Activated CD8-positive, alpha-beta memory T cell treated with anti-CD3 and anti-CD28 coated beads for 48 hours (primary cell): ENCODE data around the gene APOM.
A peak's percentile ranks its signal among the peaks of the same experiment; 100 is the strongest.

Source experiments
- DNase-seq, 3 experiments: peaks; one replicate each; pipeline ENCODE4 v3.0.0-alpha.2; 2020; ENCODE audit warnings: low read depth in 2 of 3, low spot score in 2 of 3

Gene APOM

DNA sequence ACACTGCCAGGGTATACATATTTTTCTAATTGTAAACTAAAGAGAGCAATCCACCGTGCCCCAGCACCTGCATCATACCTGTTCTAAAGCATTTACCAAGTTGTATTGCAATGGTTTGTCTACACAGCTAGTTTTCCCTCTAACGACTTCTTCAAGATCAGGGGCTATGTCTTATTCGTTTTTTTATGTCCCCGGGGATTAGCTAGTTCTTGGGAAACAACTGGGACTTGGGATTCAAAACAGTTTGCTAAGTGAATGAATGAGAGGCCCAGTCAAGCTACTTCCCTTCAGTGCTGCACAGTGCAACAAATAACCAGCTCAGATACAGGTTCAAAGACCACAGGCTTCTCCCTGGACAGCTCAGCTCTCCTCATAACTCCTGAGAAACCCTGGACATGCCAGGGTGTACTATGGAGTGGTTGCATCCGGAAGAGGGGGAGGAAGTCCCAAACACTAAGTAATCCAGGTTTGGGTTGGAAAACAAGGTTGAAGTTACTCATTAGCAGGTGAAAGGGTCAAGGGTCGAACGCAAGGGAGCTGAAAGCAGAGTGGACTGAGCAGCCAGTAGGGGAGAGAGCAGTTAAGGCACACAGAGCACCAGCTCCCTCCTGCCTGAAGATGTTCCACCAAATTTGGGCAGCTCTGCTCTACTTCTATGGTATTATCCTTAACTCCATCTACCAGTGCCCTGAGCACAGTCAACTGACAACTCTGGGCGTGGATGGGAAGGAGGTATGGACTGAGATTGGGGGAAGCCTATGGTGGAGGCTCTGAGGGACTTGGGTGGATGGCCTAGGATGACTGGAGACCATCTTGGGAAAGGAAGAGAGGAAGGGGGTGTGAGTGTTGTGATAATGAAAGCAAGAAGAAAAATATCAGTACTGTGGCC, at the start of gene APOM:
Gene APOM (plus strand): TSS at position 546 of the 889 bp plus-strand sequence. CDS start 73 bp downstream, at position 619.
- DNase-seq = no peak

DNA sequence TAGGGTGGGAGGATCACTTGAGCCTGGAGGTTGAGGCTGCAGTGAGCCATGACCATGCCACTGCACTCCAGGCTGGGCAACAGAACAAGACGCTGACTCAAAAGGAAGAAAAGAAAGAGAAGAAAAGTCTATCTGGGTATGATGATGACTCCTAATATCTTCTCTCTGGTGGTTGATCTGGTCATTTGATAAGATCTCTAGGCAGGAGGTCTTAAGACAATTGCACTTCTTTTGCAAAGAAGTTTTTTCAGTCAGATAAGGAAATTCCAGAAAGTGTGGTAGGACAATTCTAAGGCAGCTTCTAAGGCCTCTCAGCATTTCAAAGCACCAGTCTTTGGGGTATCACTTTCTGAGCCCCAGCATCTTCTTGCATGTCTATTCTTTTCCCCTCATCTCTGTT, 48.4 kb upstream of the APOM start:
- DNase-seq = no peak

DNA sequence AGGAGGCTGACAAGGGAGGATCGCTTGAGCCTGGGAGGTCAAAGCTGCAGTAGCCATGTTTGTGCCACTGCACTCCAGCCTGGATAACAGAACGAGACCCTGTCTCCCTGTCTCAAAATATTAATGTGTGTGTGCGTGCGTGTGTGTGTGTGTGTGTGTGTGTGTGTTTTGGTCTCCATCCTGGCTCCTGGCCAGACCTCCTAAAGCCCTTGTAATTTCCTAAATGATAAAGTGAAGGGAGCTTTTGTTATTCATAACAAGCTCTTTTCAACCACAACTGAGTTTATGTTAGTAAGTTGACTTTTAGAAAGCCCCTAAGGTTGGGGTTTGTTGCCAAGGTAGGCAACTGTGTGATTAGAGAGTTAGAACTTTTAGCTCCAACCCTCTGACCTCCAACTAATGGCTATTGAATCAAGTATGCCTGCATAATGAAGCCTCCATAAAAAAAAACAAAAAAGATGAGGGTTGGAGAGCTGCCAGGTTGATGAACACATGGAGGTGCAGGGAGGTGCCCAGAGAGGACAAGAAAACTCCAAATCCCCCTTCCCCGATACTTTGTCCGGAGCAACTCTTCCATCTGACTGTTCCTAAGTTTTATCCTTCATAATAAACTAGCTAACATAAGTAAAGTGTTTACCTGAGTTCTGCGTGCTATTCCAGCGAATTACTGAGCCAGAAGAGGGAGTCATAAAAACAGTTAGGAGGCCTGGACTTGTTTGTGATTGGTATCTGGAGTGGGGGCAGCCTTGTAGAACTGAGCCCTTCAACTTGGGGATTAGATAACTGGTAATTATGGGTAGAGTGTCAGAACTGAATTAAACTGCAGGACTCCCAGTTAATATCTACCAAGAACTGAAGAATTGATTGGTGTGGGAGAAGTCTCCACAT, 45.9 kb upstream of the APOM start:
- DNase-seq = no peak

DNA sequence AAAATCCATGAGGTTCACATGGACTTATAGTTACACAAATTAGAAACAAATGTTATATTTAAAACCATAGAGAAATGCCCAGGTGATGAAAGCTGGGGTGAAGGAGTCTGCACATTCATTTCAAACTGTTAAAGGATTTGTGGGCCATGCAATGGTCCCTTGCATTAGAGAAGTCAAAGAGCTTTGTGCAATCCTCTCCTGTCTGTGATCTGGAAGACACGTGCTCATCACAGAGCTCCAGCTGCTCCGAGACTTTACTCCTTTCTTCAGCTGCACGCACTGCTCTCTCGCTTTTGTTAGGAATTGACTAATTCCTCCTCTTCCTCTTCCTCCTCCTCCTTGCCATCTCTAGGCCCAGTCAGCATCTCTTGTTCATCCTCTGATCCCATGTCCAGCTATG, 44.7 kb upstream of the APOM start:
- no peak for DNase-seq

DNA sequence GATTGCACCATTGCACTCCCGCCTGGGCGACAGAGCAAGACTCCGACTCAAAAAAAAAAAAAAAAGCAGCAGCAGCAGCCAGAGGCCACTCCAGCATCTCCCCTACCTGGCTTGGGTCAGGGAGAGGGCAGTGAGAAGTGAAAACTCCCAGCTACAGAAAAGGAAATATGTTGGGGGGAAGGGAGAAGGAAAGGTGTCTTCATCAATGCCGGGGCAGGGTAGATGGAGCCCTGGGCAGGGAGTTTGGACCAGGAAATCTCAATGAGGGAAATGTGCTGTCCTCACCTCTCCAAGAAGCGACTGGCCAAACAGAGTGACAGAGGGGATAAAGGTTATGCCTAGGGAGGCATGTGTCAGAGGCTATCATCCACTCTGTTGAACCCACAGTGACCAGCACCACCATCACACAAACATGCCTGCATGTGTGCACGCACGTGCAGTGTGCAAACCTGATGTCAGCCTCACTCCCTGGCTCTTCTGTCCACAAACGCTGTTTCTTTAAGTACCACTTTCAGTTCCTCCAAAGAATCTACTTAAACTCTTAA, 41.5 kb upstream of the APOM start:
- DNase-seq = no peak

DNA sequence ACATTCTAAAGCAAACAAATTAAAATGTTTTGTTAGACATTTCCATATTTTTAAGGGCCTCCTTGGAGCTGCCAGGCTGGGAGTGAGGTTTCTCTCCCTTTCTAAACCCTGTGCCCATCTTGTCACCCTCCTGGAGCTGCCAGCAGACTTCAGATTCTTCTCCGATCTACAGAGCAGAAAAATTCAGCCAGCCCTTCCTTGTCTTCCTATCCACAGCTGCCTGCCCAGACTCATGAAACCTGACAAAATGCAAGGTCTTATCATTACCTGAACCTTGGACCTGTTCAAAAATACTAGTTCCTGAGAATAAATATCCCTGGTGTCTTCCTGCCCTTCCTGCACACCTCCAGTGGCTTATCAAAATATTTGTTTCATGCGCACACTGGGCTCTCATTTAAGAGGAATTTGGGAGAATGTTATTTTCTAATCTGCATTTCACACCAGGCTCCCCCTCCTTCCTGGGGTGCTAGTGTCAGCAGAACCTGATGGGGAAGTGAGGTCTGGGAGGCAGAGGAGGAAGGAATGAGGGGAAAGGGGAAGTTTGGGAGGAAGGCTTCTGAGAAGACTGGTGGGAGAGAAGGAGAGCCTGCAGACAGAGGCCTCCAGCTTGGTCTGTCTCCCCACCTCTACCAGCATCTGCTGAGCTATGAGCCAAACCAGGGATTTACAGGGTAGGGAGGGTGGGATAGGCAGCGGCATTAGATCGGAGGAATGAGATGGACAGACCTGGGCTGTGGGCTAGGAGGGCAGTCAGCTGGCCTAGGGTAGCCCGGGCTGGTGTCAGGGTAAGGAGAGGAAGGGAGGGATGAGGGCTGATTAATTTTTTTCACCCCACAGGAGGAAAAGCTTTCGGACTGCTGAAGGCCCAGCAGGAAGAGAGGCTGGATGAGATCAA, 40.8 kb upstream of the APOM start, which contains the start of gene AIF1:
Gene AIF1 (plus strand): TSS at position 551 of the 895 bp plus-strand sequence. CDS start 96 bp downstream, at position 647.
- DNase-seq = no peak

DNA sequence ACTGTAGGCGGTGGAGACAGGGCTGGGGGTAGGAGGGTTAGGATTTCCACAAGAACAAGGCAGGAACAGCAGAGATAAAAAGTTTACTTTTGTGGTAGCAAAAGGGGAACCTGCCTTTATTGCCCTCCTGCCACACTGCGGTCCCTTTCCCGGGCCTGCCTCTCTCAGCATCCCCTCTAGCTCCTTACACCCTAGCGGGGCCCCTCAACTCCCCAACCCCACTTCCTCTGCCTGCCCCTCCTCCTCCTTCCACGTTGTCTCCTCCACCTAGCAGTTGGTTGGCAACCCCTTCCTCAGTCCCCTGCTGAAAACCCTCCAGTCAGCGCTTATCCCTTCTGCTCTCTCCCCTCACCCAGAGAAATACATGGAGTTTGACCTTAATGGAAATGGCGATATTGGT, 39.9 kb upstream of the APOM start:
- peak in 1 of 3 experiments; percentile 37 for DNase-seq

DNA sequence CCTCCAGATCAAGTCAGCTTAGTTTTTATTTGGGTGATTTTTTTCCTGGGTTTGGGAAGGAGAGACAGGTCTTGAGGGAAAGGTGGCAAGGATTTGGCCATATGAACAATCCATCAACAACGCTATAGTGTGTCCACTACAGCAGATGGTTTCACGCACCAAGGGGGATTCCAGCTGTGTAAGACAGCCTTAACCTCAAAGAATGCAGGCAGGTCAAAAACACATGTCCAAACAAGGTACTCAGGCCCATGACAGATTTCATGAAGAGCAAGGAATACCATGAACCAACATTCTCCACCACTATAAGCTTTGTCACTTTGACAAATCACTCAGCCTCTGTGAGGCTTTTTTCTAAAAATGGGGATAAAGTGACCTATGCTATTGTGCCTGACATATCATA, 38.7 kb upstream of the APOM start:
- DNase-seq = no peak

DNA sequence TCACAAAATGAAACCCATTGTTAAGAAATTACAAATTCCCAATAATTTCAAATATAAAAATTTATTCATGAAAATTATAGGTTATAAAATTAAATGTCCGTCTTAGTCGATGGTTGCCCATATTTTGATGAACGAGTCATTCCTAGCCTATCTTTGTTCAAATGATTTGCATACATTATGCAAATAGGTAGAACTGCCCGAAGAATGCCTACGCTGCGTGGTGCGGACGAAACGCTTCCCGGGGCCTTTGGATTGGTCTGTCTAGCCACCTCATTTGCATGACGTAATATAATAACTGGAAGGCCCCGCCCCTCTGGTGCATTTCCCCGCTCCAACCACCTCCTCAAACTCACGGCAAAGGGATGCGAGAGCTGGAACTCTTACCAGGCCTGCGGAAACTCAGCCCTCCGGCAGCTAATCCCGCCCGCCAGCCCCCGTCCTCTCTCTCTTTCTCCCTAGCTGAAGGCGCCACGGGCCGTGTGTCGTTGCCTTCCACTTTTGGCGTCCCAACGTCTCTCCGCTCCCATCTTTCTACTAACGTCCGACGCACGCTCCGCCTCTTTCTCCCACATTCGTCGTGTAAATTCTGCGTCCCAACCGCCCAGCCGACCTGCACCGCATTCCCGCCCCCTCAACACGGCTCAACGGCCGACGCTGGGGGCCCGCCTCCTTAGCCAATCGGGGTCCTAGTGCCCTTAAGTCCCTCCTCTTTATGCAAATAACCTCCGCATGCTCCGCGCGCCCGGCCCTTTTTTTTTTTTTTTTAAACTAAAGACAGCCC, 35.7 kb upstream of the APOM start:
- peak; percentile 81 to 95 (median 85) for DNase-seq

DNA sequence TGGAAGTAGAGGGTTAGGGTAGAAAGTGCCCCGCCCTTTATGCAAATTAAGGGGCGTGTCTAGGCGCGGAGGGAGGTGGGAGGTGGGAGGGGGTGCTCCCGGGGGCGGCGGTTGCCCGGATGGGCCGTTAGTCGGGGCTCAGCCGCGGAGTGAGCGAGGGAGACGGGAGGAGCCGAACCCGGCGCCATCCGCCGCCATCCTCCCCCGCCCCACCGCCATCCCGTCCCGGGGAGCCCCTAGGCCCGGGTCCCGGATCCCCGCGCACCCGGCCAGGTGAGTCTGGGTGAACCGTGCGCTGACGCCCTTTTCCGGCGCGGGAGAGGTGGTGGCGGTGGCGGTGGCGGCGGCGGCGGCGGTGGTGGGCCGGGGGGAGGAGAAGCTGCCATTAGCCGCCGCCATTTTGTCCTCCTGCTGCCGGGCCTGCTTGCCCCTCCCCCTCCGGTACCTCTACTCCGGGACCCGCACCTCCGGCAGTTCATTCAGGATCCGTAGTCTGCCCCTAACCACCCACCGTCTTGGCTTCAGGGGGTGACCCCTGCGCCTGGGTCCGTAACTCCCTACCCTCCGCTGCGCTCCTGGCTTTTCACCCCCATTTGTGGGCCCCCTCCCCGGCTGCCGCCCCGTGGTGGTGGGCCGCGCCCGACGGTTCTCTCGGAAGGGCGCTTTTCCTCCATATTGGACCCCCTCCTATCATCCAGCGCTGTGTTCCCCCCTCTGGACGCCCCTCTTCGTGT, 34.9 kb upstream of the APOM start, which contains the start of gene PRRC2A:
Gene PRRC2A (plus strand): TSS at position 130 of the 734 bp plus-strand sequence. CDS start 2,075 bp downstream, outside the sequence.
- DNase-seq = peak in 2 of 3 experiments; percentile 86 to 89

DNA sequence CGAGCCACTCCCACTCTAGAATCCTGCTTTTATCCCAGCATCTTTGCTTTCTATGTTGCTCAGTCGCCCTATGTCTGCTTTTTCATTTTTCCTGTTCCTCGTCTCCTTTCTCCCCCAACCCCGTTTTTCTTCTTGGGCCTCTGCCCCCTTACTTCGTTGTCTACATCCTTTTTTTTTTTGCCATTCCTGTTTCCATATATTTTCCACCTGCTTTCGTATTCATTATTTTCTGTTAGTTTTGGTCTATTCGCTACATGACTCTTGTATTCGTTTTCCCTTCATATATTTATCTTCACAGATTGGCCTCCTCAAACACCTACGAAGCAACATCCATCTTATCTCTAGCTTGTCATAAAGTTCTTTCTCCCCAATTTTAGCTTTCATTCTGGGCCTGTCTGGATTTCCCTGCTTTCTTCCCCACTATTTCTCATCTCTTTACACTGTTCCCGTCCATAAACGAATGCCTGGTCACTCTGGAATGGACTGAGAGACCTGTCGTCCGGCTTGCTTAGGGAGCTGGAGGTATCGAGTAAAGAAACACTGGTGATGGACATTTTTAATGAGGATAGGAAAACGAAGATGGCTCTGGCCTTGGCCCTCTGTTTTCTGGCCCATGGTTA, 34.3 kb upstream of the APOM start:
- no peak for DNase-seq

DNA sequence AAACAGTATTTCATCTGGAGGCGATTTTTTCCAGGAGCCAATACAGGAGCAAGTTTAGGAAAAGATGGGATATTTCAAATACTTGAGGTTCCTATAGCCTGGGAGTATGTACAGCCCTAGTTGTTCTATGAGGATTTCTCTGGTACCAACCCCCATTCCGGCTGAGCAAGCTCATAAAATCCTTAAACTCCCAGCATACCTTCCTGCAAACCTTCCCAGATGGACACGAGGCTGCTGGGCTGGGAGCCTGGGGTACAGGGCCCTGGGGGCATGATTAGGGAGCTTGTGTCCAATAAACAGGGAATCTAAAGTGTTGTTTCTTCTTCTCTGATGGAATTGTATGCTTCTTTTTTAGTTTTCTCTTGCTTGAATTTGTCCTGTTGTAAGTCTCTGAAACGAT, 33.7 kb upstream of the APOM start:
- DNase-seq = no peak

DNA sequence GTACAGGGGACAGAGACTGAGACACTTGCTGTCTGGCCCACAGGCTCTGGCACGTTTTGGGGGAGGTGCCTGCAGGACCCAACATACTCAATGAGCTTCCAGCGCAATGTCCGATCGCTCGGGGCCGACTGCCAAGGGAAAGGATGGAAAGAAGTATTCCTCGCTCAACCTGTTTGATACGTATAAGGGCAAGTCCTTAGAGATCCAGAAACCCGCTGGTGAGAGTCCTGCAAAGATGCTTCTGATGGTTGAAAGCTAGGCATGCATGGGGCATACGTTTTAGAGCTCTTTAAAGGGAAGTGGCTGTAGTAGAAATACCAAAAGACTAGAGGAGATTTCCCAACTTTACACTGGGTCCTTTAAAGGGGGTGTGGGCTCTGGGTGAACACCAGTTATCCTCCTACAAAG, 33.0 kb upstream of the APOM start:
- no peak for DNase-seq

DNA sequence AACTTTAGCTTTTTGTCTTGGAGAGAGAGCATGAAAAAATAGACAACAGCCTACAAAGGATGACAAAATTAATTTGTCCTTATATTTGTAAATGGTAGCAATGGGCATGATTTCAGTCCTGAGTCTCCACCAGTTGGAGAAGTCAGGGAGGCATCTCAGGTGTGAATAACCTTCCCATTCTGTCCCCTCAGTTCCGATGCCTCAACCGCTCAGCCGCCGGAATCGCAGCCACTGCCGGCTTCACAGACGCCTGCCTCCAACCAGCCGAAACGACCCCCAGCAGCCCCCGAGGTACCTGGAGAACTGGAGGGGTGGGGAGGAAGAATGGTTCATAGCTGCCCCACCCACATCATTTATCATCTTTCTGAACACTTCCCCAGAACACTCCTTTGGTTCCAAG, 31.6 kb upstream of the APOM start:
- DNase-seq = no peak

DNA sequence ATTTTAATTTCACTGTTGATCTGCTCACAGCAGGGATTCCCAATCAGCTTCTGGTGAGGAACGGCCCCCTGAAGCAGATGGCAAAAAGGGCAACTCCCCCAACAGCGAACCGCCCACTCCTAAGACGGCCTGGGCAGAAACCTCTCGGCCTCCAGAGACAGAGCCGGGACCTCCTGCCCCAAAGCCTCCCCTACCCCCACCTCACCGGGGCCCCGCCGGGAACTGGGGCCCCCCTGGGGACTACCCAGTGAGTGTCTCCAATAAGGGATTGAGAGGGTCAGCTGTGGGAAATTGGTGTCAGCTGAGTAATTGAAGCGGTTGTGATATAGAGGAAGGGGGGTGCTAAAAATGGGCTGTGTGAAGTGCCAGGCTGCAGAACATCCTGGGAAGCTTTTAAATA, 28.7 kb upstream of the APOM start:
- no peak for DNase-seq

DNA sequence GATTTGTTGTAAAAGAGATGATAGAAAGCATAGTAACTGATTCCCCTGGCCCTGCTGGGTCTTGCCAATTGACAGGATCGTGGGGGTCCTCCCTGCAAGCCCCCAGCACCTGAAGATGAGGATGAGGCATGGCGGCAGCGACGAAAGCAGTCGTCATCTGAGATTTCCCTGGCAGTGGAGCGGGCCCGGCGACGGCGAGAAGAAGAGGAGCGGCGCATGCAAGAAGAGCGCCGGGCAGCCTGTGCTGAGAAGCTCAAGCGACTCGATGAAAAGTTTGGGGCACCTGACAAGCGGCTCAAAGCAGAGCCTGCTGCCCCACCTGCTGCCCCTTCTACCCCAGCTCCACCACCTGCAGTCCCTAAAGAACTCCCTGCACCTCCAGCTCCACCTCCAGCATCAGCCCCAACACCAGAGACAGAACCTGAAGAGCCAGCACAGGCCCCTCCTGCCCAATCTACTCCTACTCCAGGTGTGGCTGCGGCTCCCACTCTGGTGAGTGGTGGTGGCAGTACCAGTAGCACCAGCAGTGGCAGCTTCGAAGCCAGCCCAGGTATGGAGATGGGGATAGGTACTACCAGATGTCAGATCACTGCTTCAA, 27.9 kb upstream of the APOM start:
- DNase-seq = no peak

DNA sequence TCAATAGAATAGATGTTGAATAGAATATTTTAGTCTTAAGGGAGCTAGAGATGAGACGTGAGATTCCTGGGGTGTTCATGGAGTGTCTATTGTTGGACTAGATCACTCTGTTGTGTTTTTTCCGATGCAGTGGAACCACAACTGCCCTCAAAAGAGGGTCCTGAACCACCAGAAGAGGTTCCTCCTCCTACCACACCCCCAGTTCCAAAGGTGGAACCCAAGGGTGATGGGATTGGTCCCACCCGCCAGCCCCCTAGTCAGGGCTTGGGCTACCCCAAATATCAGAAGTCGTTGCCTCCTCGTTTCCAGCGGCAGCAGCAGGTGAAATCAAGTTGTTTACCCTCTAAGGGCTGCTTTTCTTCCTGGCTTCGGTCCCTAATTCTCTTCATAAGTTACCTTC, 26.7 kb upstream of the APOM start:
- DNase-seq = no peak
